GM12878 (cell line): ENCODE results near the gene PDPK1. TPM values are rescaled to one million over a fixed set of nuclear protein-coding genes. Genes with fewer than 3 reads are reported as not detected.

ENCODE experiments used
- ATAC-seq: fragments of 200-7000 bp; cut with Tn5 transposase; 3 replicates; pipeline ENCODE4 v1.9.1; 2020; ENCODE audit warnings: mild to moderate bottlenecking, moderate library complexity
- BruUV-seq: library from RNA; stranded (reverse); fragments of 400-500 nt; replicated peaks from 2 replicates; lab custom pipeline; 2021; lab: Mats Ljungman, UMichigan
- CTCF ChIA-PET: fragments of 300-600 bp; sonication (Branson Sonifier 250); formaldehyde crosslinking; extraction: SDS; loops from one replicate; lab custom pipeline; 2021; ENCODE audit warnings: inconsistent platforms; lab: Yijun Ruan, JAX
- POLR2A ChIA-PET: fragments of 350-600 bp; formaldehyde crosslinking; extraction: SDS; loops from one replicate; lab custom pipeline; 2021; ENCODE audit warnings: inconsistent platforms; lab: Charles Lee
- RAD21 ChIA-PET: fragments of 300-600 bp; sonication (Branson Sonifier 250); formaldehyde crosslinking; loops from one replicate; lab custom pipeline; 2023; ENCODE audit warnings: antibody characterized with exemption; ENCODE audit not compliant: unreplicated experiment; lab: Charles Lee
- SMC1A ChIA-PET: fragments of 300-600 bp; sonication (Branson Sonifier 250); formaldehyde crosslinking; loops from one replicate; lab custom pipeline; 2023; ENCODE audit not compliant: unreplicated experiment, uncharacterized antibody; lab: Charles Lee
- DNase-seq: peaks from one replicate; pipeline ENCODE4 v3.0.0-alpha.2; 2011; ENCODE audit warnings: low read depth, low spot score
- FAIRE-seq: peaks from 3 replicates; lab custom pipeline; 2011; peaks lifted over from hg19 to GRCh38; lab: Jason Lieb, UNC
- H2AFZ ChIP-seq: 2 replicates; pipeline ENCODE4 v1.6.0; 2011; ENCODE audit warnings: low read depth, low read length, control low read depth; ENCODE audit not compliant: control insufficient read depth
- H3K27ac ChIP-seq: 2 replicates; pipeline ENCODE4 v1.5.1; 2011; ENCODE audit warnings: control low read depth; ENCODE audit not compliant: control insufficient read depth, insufficient read depth
- H3K27me3 ChIP-seq, 2 experiments: replicated peaks in 1 of 2; 2 replicates each; pipeline versions ENCODE4 v1.6.0 to v1.6.1; 2011; ENCODE audit warnings: low read length in 1 of 2; ENCODE audit not compliant: control insufficient read depth in 2 of 2, insufficient read depth in 2 of 2
- H3K36me3 ChIP-seq, 2 experiments: 2 replicates each; pipeline ENCODE4 v1.5.1; 2011; ENCODE audit warnings: low read length in 1 of 2; ENCODE audit not compliant: control insufficient read depth in 2 of 2, insufficient read depth in 2 of 2
- H3K4me1 ChIP-seq: 2 replicates; pipeline ENCODE4 v1.6.1; 2011; ENCODE audit warnings: mild to moderate bottlenecking, low read length, moderate library complexity, mixed read lengths; ENCODE audit not compliant: control insufficient read depth, insufficient read depth
- H3K4me2 ChIP-seq: 2 replicates; pipeline ENCODE4 v1.6.0; 2011; ENCODE audit warnings: control low read depth; ENCODE audit not compliant: control insufficient read depth, insufficient read depth
- H3K4me3 ChIP-seq: fragments of 200-600 bp; sonication (generic); 2 replicates; pipeline ENCODE4 v1.5.1; 2016
- H3K79me2 ChIP-seq: 2 replicates; pipeline ENCODE4 v1.6.0; 2011; ENCODE audit warnings: low read length; ENCODE audit not compliant: control insufficient read depth, insufficient read depth
- H3K9ac ChIP-seq: 2 replicates; pipeline ENCODE4 v1.8.0; 2011; ENCODE audit warnings: low read length, control low read depth, mixed read lengths; ENCODE audit not compliant: control insufficient read depth, insufficient read depth
- H3K9me3 ChIP-seq: replicated peaks from 3 replicates; pipeline ENCODE4 v1.5.1; 2011; ENCODE audit warnings: mild to moderate bottlenecking, low read length; ENCODE audit not compliant: control insufficient read depth, insufficient read depth
- H4K20me1 ChIP-seq: 2 replicates; pipeline ENCODE4 v1.6.0; 2011; ENCODE audit not compliant: control insufficient read depth, insufficient read depth
- CBX3 ChIP-seq: fragments of 200-600 bp; sonication (generic); IDR thresholded peaks from 2 replicates; pipeline ENCODE4 v1.6.1; 2016; ENCODE audit warnings: low read depth, borderline replicate concordance
- FOXM1 ChIP-seq: IDR thresholded peaks from 2 replicates; pipeline ENCODE4 v1.6.1; 2012; ENCODE audit warnings: low read depth, mild to moderate bottlenecking, inconsistent platforms, low read length, moderate library complexity
- GABPA ChIP-seq: IDR thresholded peaks from 2 replicates; pipeline ENCODE4 v1.6.1; 2014; ENCODE audit warnings: antibody characterized with exemption, low read depth, mild to moderate bottlenecking, inconsistent platforms
- HCFC1 ChIP-seq: fragments of 150-350 bp; IDR thresholded peaks from 2 replicates; pipeline ENCODE4 v1.6.1; 2014; ENCODE audit warnings: low read length
- HDGF ChIP-seq: fragments of 450-650 bp; IDR thresholded peaks from 2 replicates; pipeline ENCODE4 v1.6.1; 2016; ENCODE audit warnings: antibody characterized with exemption
- KLF5 ChIP-seq: fragments of 450-650 bp; IDR thresholded peaks from 2 replicates; pipeline ENCODE4 v1.6.1; 2014; ENCODE audit warnings: mild to moderate bottlenecking; ENCODE audit not compliant: partially characterized antibody
- MEF2A ChIP-seq: IDR thresholded peaks from 2 replicates; pipeline ENCODE4 v1.6.1; 2011; ENCODE audit warnings: low read depth, mild to moderate bottlenecking, low read length, moderate library complexity; ENCODE audit not compliant: insufficient read depth
- NFXL1 ChIP-seq: fragments of 450-650 bp; IDR thresholded peaks from 2 replicates; pipeline ENCODE4 v1.6.1; 2017; ENCODE audit warnings: antibody characterized with exemption, mild to moderate bottlenecking, borderline replicate concordance
- NR2F1 ChIP-seq: fragments of 450-650 bp; conservative IDR thresholded peaks from 2 replicates; pipeline ENCODE4 v1.6.1; 2017; ENCODE audit warnings: mild to moderate bottlenecking
- PAX5 ChIP-seq: IDR thresholded peaks from 2 replicates; pipeline ENCODE4 v1.6.1; 2011; ENCODE audit warnings: low read depth, low read length, borderline replicate concordance
- PML ChIP-seq: IDR thresholded peaks from 2 replicates; pipeline ENCODE4 v1.6.1; 2012; ENCODE audit warnings: low read length, inconsistent platforms
- SIN3A ChIP-seq: IDR thresholded peaks from 2 replicates; pipeline ENCODE4 v1.6.1; 2012; ENCODE audit warnings: low read depth, low read length, improper control_type of control experiment
- SP1 ChIP-seq: IDR thresholded peaks from one replicate; pipeline ENCODE4 v1.6.1; 2011; ENCODE audit warnings: low read depth, low read length
- SPI1 ChIP-seq: IDR thresholded peaks from 2 replicates; pipeline ENCODE4 v1.6.1; 2011; ENCODE audit warnings: low read depth, mild to moderate bottlenecking, low read length, moderate library complexity, borderline replicate concordance; ENCODE audit not compliant: insufficient read depth
- SREBF1 ChIP-seq: IDR thresholded peaks from 2 replicates; pipeline ENCODE4 v1.6.1; 2012; ENCODE audit warnings: mild to moderate bottlenecking, low read length
- TAF1 ChIP-seq: IDR thresholded peaks from 2 replicates; pipeline ENCODE4 v1.6.1; 2011; ENCODE audit warnings: mild to moderate bottlenecking, low read depth, low read length, borderline replicate concordance
- TCF12 ChIP-seq: IDR thresholded peaks from 2 replicates; pipeline ENCODE4 v1.6.1; 2011; ENCODE audit warnings: low read depth, mild to moderate bottlenecking, low read length
- ZNF217 ChIP-seq: fragments of 450-650 bp; IDR thresholded peaks from 2 replicates; pipeline ENCODE4 v1.6.1; 2017; ENCODE audit warnings: antibody characterized with exemption, mild to moderate bottlenecking
- ZNF622 ChIP-seq: fragments of 450-650 bp; IDR thresholded peaks from 2 replicates; pipeline ENCODE4 v1.6.1; 2017; ENCODE audit warnings: mild to moderate bottlenecking, inconsistent platforms
- whole genome bisulfite sequencing: methylation state at CpG from one replicate; pipeline ENCODE4 v1.1.6; 2016; ENCODE audit warnings: low lambda C conversion rate; ENCODE audit not compliant: insufficient replicate concordance, insufficient coverage; ENCODE audit errors: missing lambda C conversion rate; 5-methylcytosine and 5-hydroxymethylcytosine counted together
- in situ Hi-C: fragments of 300-500 bp; cut with MboI; formaldehyde crosslinking; loops from 9 replicates; pipeline ENCODE4 v1.14.3; 2018; ENCODE audit warnings: mixed read lengths
- intact Hi-C: fragments of 100-400 bp; cut with micrococcal nuclease; formaldehyde crosslinking; loops from one replicate; pipeline ENCODE4 v1.14.2; 2022; ENCODE audit not compliant: unreplicated experiment
- polyA plus RNA-seq, 11 experiments: library from polyadenylated mRNA; depleted of rRNA in 4 of 11; unstranded in 6 of 11; stranded (reverse) in 5 of 11; fragments of >200 nt; fragmentation: Nextera tagmentation in 4 of 11; fragmentation: Illumina TruSeq in 1 of 11; extraction: Ambion mirVana in 4 of 11; extraction: Trizol in 1 of 11; gene quantifications; 1 replicate in 1 of 11; 2 replicates in 10 of 11; pipeline versions ENCODE4 v1.2.1 to v1.2.3, GENCODE V29; 2011 to 2016; ENCODE audit warnings: inconsistent platforms in 2 of 11, missing spikeins in 2 of 11, low read depth in 1 of 11
- total RNA-seq, 4 experiments: library from RNA; depleted of rRNA in 3 of 4; stranded (reverse); fragments of >200 nt in 3 of 4; fragmentation: Illumina TruSeq in 1 of 4; extraction: Trizol in 1 of 4; gene quantifications; 2 replicates each; pipeline versions ENCODE4 v1.2.1 to v1.2.3, GENCODE V29; 2013 to 2021
- TF ChIP-seq, protein P1 (sequence below): fragments of 450-650 bp; IDR thresholded peaks from 2 replicates; pipeline ENCODE4 v1.6.1; 2016; ENCODE audit warnings: mild to moderate bottlenecking, moderate library complexity, borderline replicate concordance

Gene PDPK1
- total and polyA plus RNA-seq, 10 of the 15 experiments (the other 5 are each of a cell fraction or from before 2014, with no cell fraction given), result 3.9 to 41.3 (median 25.5) TPM

DNA sequence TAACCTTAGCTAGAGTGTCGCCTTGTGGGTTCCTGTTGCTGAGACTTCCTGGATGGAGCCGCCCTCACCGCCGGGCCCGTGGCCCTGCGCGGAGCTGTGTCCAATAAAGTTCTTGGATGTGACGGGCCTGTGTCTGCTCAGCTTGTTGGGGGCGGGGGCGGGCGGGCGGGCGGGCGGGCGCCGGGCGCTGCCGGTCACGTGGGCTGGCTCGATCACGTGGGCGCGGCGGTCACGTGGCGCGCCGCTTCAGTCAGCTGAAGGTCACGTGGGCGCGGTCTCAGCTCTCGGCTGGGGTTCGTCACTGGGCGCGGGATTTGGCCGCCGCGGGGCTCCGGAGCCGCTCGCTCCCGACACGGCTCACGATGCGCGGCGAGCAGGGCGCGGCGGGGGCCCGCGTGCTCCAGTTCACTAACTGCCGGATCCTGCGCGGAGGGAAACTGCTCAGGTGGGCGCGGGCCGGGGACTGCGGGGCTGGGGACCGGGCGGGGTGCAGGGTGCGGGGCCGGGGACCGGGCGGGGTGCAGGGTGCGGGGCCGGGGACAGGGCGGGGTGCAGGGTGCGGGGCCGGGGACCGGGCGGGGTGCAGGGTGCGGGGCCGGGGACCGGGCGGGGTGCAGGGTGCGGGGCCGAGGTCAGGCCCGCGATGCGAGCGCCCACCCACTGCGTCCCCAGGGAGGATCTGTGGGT, 17.6 kb upstream of the PDPK1 start, which contains the start of gene AMDHD2 (continued):
- TF ChIP-seq, protein P1, sequence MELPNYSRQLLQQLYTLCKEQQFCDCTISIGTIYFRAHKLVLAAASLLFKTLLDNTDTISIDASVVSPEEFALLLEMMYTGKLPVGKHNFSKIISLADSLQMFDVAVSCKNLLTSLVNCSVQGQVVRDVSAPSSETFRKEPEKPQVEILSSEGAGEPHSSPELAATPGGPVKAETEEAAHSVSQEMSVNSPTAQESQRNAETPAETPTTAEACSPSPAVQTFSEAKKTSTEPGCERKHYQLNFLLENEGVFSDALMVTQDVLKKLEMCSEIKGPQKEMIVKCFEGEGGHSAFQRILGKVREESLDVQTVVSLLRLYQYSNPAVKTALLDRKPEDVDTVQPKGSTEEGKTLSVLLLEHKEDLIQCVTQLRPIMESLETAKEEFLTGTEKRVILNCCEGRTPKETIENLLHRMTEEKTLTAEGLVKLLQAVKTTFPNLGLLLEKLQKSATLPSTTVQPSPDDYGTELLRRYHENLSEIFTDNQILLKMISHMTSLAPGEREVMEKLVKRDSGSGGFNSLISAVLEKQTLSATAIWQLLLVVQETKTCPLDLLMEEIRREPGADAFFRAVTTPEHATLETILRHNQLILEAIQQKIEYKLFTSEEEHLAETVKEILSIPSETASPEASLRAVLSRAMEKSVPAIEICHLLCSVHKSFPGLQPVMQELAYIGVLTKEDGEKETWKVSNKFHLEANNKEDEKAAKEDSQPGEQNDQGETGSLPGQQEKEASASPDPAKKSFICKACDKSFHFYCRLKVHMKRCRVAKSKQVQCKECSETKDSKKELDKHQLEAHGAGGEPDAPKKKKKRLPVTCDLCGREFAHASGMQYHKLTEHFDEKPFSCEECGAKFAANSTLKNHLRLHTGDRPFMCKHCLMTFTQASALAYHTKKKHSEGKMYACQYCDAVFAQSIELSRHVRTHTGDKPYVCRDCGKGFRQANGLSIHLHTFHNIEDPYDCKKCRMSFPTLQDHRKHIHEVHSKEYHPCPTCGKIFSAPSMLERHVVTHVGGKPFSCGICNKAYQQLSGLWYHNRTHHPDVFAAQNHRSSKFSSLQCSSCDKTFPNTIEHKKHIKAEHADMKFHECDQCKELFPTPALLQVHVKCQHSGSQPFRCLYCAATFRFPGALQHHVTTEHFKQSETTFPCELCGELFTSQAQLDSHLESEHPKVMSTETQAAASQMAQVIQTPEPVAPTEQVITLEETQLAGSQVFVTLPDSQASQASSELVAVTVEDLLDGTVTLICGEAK, result no peak

DNA sequence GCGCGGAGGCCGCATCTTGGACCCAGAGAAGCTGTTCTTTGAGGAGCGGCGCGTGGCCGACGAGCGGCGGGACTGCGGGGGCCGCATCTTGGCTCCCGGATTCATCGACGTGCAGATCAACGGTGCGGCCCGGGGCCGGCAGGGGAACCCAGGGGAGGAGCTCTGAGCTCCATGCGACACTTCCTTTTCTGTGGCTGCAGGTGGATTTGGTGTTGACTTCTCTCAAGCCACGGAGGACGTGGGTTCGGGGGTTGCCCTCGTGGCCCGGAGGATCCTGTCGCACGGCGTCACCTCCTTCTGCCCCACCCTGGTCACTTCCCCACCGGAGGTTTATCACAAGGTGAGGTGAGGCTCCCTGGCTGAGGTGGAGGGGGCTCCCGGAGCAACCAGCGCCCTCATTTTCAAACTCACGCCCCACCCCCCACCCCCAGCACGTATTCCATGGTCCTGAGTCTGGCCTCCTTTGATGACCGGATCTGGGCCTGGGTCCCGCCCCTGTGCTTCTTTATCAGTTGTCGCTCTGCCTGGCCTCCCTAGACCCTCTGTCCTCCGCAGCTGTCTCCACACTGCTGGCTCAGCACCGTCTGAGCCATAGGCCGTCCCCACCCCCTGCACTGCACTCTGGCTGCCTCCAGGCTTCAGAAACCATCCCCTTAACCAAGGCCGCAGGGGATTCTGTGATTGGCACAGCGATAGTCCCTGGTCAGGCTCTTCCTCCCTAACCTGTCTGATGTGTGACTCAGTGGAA, 16.9 kb upstream of the PDPK1 start:
- DNase-seq, result no peak
- in situ Hi-C loops (no loop called here), intact Hi-C loops (no loop called here)
- Histone ChIP-seq H3K79me2 (peaks cover 42% of the 10 kb centered on the region), H3K9ac (peak overlapping the region; percentile 74), H4K20me1 (peaks cover 3% of the 10 kb centered on the region), H3K9me3 (no peaks in the 10 kb centered on the region), H3K27ac (peak overlapping the region; percentile 39; the same call in 1 of the 2 replicates), H3K4me3 (peak overlapping the region; percentile 71; the same call in 1 of the 2 replicates), H3K4me1 (peaks cover 11% of the 10 kb centered on the region), H2AFZ (no peak overlapping the region), H3K4me2 (peak overlapping the region; percentile 92), H3K27me3 (no peaks in the 10 kb centered on the region), H3K36me3 (peaks cover 11 to 18% of the 10 kb centered on the region in 2 experiments; a peak in 3 of 4 replicates)
- CTCF ChIA-PET, result interaction anchor here (1.1 kb wide), 1 partner anchor 91 kb away, joined by 4 read pairs; no protein-coding TSS in a partner anchor
- FAIRE-seq, result no peak
- SMC1A ChIA-PET, result interaction anchor here (0.6 to 0.7 kb wide), 2 partner anchors 61 to 403 kb away, joined by 3 read pairs; partner anchors contain the start of gene TEDC2
- no TSS peak for BruUV-seq
- peak; percentile 47 for ATAC-seq
- POLR2A ChIA-PET, result interaction anchor here (0.8 kb wide), 1 partner anchor 12 kb away, joined by 3 read pairs; no protein-coding TSS in a partner anchor
- RAD21 ChIA-PET, result no interaction called here
- 20% methylated on average over 37 of the region's 41 CpGs for WGBS
- TF ChIP-seq NFXL1 (no peak), ZNF217 (no peak), HCFC1 (no peak), SPI1 (peak; percentile 64; the same call in 1 of the 2 replicates), CBX3 (no peak), SIN3A (no peak), KLF5 (no peak), SREBF1 (no peak), PML (no peak), MEF2A (no peak), TAF1 (0 out of 2 replicates have a peak, but pooled peaks have one; percentile 27), NR2F1 (0 out of 2 replicates have a peak, but pooled peaks have one; percentile 8), SP1 (no peak), FOXM1 (no peak), ZNF622 (no peak), PAX5 (peak; percentile 20; the same call in 1 of the 2 replicates), HDGF (no peak), GABPA (no peak), TCF12 (no peak)
